Measurements from ENCODE around the gene SF3B6.

SF3B6 gene

DNA sequence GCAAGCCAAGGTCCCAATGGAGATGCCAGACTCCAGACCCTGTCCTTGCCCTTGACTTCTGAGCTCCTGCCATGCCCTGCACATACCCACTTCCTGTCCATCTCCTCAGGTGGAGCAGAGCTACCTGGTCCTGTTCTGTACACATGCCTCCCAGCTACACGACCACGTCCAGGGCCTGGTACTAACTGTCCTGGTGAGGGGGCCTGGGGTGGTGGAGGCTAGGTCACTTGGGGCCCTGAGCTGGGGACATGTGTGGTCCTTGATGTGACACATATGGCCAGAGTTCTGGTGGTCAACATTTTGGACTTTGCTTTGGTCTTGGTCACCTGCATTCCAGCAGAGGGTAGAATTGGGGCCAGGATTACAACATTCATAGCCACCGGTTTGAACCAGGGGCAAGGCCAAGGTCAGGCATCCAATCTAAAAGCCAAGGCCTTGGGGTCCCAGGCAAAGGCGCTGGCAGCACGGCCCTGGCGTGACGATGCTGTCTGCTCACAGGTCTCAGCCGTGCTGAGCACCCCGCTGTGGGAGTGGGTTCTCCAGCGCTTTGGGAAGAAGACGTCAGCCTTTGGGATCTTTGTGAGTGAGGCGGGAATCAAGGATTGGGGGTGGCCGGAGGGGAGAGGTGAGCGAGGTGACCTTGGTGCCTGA lies 53.7 kb downstream of the SF3B6 start:
- Histone ChIP-seq H3K36me3 (ENCODE audit: insufficient read depth, low read length) (peaks cover 20% of the 10 kb centered on the region; the same call in 1 of the 2 replicates), H3K79me2 (ENCODE audit: insufficient read depth, low read length) (no peaks in the 10 kb centered on the region), H3F3A (ENCODE audit: insufficient read depth, low read length) (no peaks in the 10 kb centered on the region), H3K27ac (ENCODE audit: low read depth, low read length, poor library complexity, severe bottlenecking) (no peak overlapping the region), H2AFZ (ENCODE audit: low read length) (no peak overlapping the region), H3K9me2 (ENCODE audit: low read depth, low read length) (no peaks in the 10 kb centered on the region), H3K9me3 (ENCODE audit: low read length) (no peaks in the 10 kb centered on the region), H3K27me3 (ENCODE audit: insufficient read depth, low read length) (no peaks in the 10 kb centered on the region), H3K4me2 (ENCODE audit: low read length) (no peak overlapping the region), H3K4me3 (ENCODE audit: low read depth, low read length, poor library complexity, severe bottlenecking) (no peak overlapping the region), H4K20me1 (ENCODE audit: insufficient read depth, low read length) (no peaks in the 10 kb centered on the region), H3K9ac (ENCODE audit: low read length) (no peak overlapping the region), H3K4me1 (ENCODE audit: insufficient read depth, low read length, severe bottlenecking) (no peaks in the 10 kb centered on the region)
- TF ChIP-seq EZH2 (IDR thresholded peaks at IDR 0.05; ENCODE audit: borderline replicate concordance, low read length), result no peak
- no peak for TF ChIP-seq CTCF (IDR thresholded peaks at IDR 0.05; ENCODE audit: low read length)

- H3K9me2 ChIP-seq (ENCODE audit: low read depth, low read length), result no peaks in the 10 kb centered on the region
- no peaks in the 10 kb centered on the region for H3F3A ChIP-seq (ENCODE audit: insufficient read depth, low read length)
- no peaks in the 10 kb centered on the region for H3K27me3 ChIP-seq (ENCODE audit: insufficient read depth, low read length)
- no peak overlapping the region for H3K9ac ChIP-seq (ENCODE audit: low read length)
- H3K4me2 ChIP-seq (ENCODE audit: low read length), result no peak overlapping the region
- no peak overlapping the region for H2AFZ ChIP-seq (ENCODE audit: low read length)
- H3K36me3 ChIP-seq (ENCODE audit: insufficient read depth, low read length), result peaks cover 16% of the 10 kb centered on the region; the same call in 1 of the 2 replicates
- H3K4me1 ChIP-seq (ENCODE audit: insufficient read depth, low read length, severe bottlenecking), result no peaks in the 10 kb centered on the region
- H3K79me2 ChIP-seq (ENCODE audit: insufficient read depth, low read length), result no peaks in the 10 kb centered on the region
- H3K9me3 ChIP-seq (ENCODE audit: low read length), result no peaks in the 10 kb centered on the region
- TF ChIP-seq CTCF (IDR thresholded peaks at IDR 0.05; ENCODE audit: low read length) (peak; percentile 48; the same call in 1 of the 2 replicates), EZH2 (IDR thresholded peaks at IDR 0.05; ENCODE audit: borderline replicate concordance, low read length) (no peak)
- H3K27ac ChIP-seq (ENCODE audit: low read depth, low read length, poor library complexity, severe bottlenecking), result no peak overlapping the region
- no peak overlapping the region for H3K4me3 ChIP-seq (ENCODE audit: low read depth, low read length, poor library complexity, severe bottlenecking)
- H4K20me1 ChIP-seq (ENCODE audit: insufficient read depth, low read length), result no peaks in the 10 kb centered on the region
These were observed 54.8 kb downstream of the SF3B6 start for GRCh38 chr2:24021122-24021998.

DNA sequence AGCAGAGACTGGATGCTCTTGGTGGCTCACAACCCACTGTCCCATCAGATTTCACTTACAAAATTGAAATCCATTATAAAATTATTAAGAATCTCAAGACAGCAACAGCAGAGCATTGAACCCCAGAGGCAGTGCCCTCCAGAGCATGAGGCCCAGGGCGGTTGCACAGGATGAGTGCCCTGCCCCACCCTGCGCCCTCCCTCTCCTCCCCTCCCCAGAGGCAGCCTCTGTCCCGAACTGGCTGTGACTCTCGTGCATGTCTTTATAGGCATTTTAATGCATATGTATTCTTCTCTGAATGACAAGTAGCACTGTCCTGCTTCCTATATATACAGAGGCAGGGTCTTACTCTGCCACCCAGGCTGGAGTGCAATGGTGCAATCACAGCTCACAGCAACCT lies 55.9 kb downstream of the SF3B6 start:
- Histone ChIP-seq H3K9ac (ENCODE audit: low read length) (no peak overlapping the region), H3K27ac (ENCODE audit: low read depth, low read length, poor library complexity, severe bottlenecking) (no peak overlapping the region), H3K79me2 (ENCODE audit: insufficient read depth, low read length) (no peaks in the 10 kb centered on the region), H3K27me3 (ENCODE audit: insufficient read depth, low read length) (no peaks in the 10 kb centered on the region), H3K9me2 (ENCODE audit: low read depth, low read length) (no peaks in the 10 kb centered on the region), H4K20me1 (ENCODE audit: insufficient read depth, low read length) (no peaks in the 10 kb centered on the region), H3K9me3 (ENCODE audit: low read length) (no peaks in the 10 kb centered on the region), H3K4me2 (ENCODE audit: low read length) (no peak overlapping the region), H3F3A (ENCODE audit: insufficient read depth, low read length) (no peaks in the 10 kb centered on the region), H2AFZ (ENCODE audit: low read length) (no peak overlapping the region), H3K4me3 (ENCODE audit: low read depth, low read length, poor library complexity, severe bottlenecking) (no peak overlapping the region), H3K36me3 (ENCODE audit: insufficient read depth, low read length) (peaks cover 13% of the 10 kb centered on the region; the same call in 1 of the 2 replicates), H3K4me1 (ENCODE audit: insufficient read depth, low read length, severe bottlenecking) (no peaks in the 10 kb centered on the region)
- no peak for TF ChIP-seq EZH2 (IDR thresholded peaks at IDR 0.05; ENCODE audit: borderline replicate concordance, low read length)
- no peak for TF ChIP-seq CTCF (IDR thresholded peaks at IDR 0.05; ENCODE audit: low read length)

All from OCI-LY1 (cell line).